ENCODE measurements around the gene STRN. TPM values are rescaled to one million over a fixed set of nuclear protein-coding genes. Genes with fewer than 3 reads are reported as not detected.
A peak's percentile ranks its signal among the peaks of the same experiment; 100 is the strongest.

STRN gene
- total and polyA plus RNA-seq, 9 of the 15 experiments (the other 6 are each of a cell fraction or from before 2014, with no cell fraction given): 1.3 to 31.2 (median 20.0) TPM

DNA sequence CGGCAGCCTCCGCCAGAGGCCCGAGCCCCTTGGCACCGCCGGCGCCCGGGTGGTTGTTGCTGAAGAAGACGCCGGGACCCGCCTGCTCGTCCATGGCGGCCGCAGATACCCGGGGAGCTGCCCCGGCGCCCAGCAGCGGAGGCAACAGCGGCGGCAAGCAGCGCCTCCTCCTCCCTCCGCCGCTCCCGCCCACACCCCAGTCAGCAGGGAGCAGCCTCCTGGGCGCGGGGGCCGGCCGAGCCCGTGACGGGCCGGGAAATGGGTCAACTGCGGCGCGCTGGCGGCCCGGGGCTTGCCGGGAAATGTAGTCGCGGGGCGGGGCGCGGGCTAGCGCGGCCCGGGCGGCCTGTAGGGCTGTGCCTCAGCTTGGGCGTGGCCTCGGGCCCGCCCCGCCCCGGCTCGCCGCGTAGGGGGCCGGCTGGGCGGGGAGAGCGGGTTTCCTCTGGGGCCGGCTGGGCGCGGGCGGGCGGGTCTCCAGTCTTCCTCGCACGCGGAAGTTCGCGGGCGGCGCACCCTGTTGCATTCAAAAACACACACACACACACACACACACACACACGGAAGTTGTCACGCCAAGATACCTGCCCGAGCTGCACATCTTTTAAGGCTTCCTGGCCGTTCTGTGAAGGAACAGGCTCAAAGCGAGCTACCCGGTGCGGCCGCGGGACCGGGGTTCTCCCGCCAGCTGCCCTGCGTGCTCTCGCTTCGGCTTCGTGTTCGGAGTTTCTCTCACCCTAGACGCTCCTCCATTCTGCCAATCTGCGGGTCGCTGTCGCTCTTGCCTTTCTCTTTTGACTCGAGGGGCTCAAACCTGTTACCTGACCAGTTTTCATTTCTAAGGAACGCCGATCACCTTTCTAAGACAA, at the start of gene STRN (continued):
- TF ChIP-seq, protein P1, sequence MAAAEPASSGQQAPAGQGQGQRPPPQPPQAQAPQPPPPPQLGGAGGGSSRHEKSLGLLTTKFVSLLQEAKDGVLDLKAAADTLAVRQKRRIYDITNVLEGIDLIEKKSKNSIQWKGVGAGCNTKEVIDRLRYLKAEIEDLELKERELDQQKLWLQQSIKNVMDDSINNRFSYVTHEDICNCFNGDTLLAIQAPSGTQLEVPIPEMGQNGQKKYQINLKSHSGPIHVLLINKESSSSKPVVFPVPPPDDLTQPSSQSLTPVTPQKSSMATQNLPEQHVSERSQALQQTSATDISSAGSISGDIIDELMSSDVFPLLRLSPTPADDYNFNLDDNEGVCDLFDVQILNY (CRISPR knock-in tag; IDR thresholded peaks at IDR 0.05): no peak
- no peak for TF ChIP-seq ZNF354B (CRISPR knock-in tag; IDR thresholded peaks at IDR 0.05)
- TF ChIP-seq HMGN3 (IDR thresholded peaks at IDR 0.05; ENCODE audit: borderline replicate concordance, extremely low read depth, insufficient read length, low read depth, low read length): peak; percentile 82
- TF ChIP-seq HDAC2 (IDR thresholded peaks at IDR 0.05): peak; percentile 69; the same call in 1 of the 2 replicates
- no peak for TF ChIP-seq ZNF318 (IDR thresholded peaks at IDR 0.05; ENCODE audit: borderline replicate concordance in 1 of 2, low read depth in 1 of 2)
- no peak for TF ChIP-seq BMI1 (IDR thresholded peaks at IDR 0.05; ENCODE audit: low read length)
- TF ChIP-seq GMEB1 (CRISPR knock-in tag; IDR thresholded peaks at IDR 0.05): peak; percentile 71; the same call in 1 of the 2 replicates
- no peak; a peak in 1 of 4 replicates for TF ChIP-seq KDM1A (IDR thresholded peaks at IDR 0.05)
- peak; percentile 82 for TF ChIP-seq BRD9 (IDR thresholded peaks at IDR 0.05; ENCODE audit: low read depth, partially characterized antibody)
- peak; percentile 37; the same call in 1 of the 2 replicates for TF ChIP-seq LEF1 (IDR thresholded peaks at IDR 0.05)
- TF ChIP-seq ZNF707 (CRISPR knock-in tag; conservative IDR thresholded peaks at IDR 0.05): 0 out of 2 replicates have a peak, but pooled peaks have one; percentile 21
- no peak for TF ChIP-seq KLF13 (tag; IDR thresholded peaks at IDR 0.05; ENCODE audit: borderline replicate concordance, low read depth)
- no peak; the same call in 1 of the 2 replicates for TF ChIP-seq CC2D1A (IDR thresholded peaks at IDR 0.05)
- no peak for TF ChIP-seq ID3 (CRISPR knock-in tag; IDR thresholded peaks at IDR 0.05)
- no peak; the same call in 1 of the 2 replicates for TF ChIP-seq ID3 (tag; IDR thresholded peaks at IDR 0.05)
- no peak for TF ChIP-seq SMARCB1 (IDR thresholded peaks at IDR 0.05; ENCODE audit: insufficient read length, low read depth)

Measured in K562 (cell line).